A549 (cell line): ENCODE data around the gene SORBS1. TPM values are rescaled to one million over a fixed set of nuclear protein-coding genes. Genes with fewer than 3 reads are reported as not detected.

Experiments
- ATAC-seq, 2 experiments: fragments of 200-7000 bp in 1 of 2; fragments of >200 bp in 1 of 2; cut with Nextera tagmentation in 1 of 2; cut with Tn5 transposase in 1 of 2; 3 replicates each; pipeline versions ENCODE4 v1.8.0 to v1.9.1; 2018 to 2020; ENCODE audit warnings: mild to moderate bottlenecking in 1 of 2, moderate library complexity in 1 of 2
- CTCF ChIA-PET: fragments of 300-600 bp; sonication (Branson Sonifier 250); formaldehyde crosslinking; extraction: SDS; loops from one replicate; lab custom pipeline; 2021; ENCODE audit warnings: antibody characterized with exemption, inconsistent platforms; lab: Yijun Ruan, JAX
- POLR2A ChIA-PET: fragments of 350-600 bp; formaldehyde crosslinking; extraction: SDS; loops from one replicate; lab custom pipeline; 2021; ENCODE audit warnings: antibody characterized with exemption, inconsistent platforms; lab: Yijun Ruan, JAX
- DNase-seq, 2 experiments: peaks; one replicate each; pipeline versions ENCODE4 v3.0.0 to v3.0.0-alpha.2; 2011 to 2016; ENCODE audit warnings: low read depth in 1 of 2, low spot score in 1 of 2
- FAIRE-seq: peaks from 2 replicates; lab custom pipeline; 2011; peaks lifted over from hg19 to GRCh38; lab: Jason Lieb, UNC
- H3K27ac ChIP-seq, 2 experiments: fragments of >200 bp; sonication (Bioruptor Twin); formaldehyde crosslinking; 3 replicates each; pipeline ENCODE4 v1.5.1; 2016 to 2017
- H3K4me1 ChIP-seq: fragments of >200 bp; sonication (Bioruptor Twin); formaldehyde crosslinking; 3 replicates; pipeline ENCODE4 v1.6.1; 2016
- H3K4me2 ChIP-seq: fragments of >200 bp; sonication (Bioruptor Twin); formaldehyde crosslinking; 3 replicates; pipeline ENCODE4 v1.6.1; 2016
- H3K4me3 ChIP-seq: fragments of >200 bp; sonication (Bioruptor Twin); formaldehyde crosslinking; 3 replicates; pipeline ENCODE4 v1.5.1; 2016
- H3K9me3 ChIP-seq: fragments of >200 bp; sonication (Bioruptor Twin); formaldehyde crosslinking; 3 replicates; pipeline ENCODE4 v1.6.1; 2016
- CBX2 ChIP-seq: fragments of 200-600 bp; sonication (generic); IDR thresholded peaks from 2 replicates; pipeline ENCODE4 v1.6.1; 2016; ENCODE audit warnings: low read depth, mild to moderate bottlenecking, borderline replicate concordance
- CBX8 ChIP-seq: fragments of 200-600 bp; sonication (generic); IDR thresholded peaks from 2 replicates; pipeline ENCODE4 v1.6.1; 2016
- E2F6 ChIP-seq: IDR thresholded peaks from 2 replicates; pipeline ENCODE4 v1.6.1; 2012; ENCODE audit warnings: low read depth, borderline replicate concordance
- EHF ChIP-seq: fragments of 250-450 bp; sonication (Bioruptor Pico); IDR thresholded peaks from 2 replicates; pipeline ENCODE4 v1.5.0; 2020; ENCODE audit warnings: mild to moderate bottlenecking
- EHMT2 ChIP-seq: fragments of 200-600 bp; sonication (generic); IDR thresholded peaks from 2 replicates; pipeline ENCODE4 v1.6.1; 2016; ENCODE audit warnings: antibody characterized with exemption, low read depth, mild to moderate bottlenecking, moderate library complexity
- FOSB ChIP-seq: fragments of 250-450 bp; sonication (Bioruptor Pico); IDR thresholded peaks from 2 replicates; pipeline ENCODE4 v1.5.0; 2020; ENCODE audit warnings: mild to moderate bottlenecking, moderate library complexity
- HEYL ChIP-seq: fragments of 250-450 bp; sonication (Bioruptor Pico); IDR thresholded peaks from 2 replicates; pipeline ENCODE4 v1.8.0; 2021; ENCODE audit warnings: mild to moderate bottlenecking, moderate library complexity
- HOXA7 ChIP-seq: fragments of 250-450 bp; sonication (Bioruptor Pico); IDR thresholded peaks from 2 replicates; pipeline ENCODE4 v1.5.0; 2020; ENCODE audit warnings: mild to moderate bottlenecking, moderate library complexity
- HOXB13 ChIP-seq: fragments of 250-450 bp; sonication (Bioruptor Pico); IDR thresholded peaks from 2 replicates; pipeline ENCODE4 v1.5.0; 2020; ENCODE audit warnings: low read depth, mild to moderate bottlenecking, moderate library complexity
- HOXB5 ChIP-seq: fragments of 250-450 bp; sonication (Bioruptor Pico); IDR thresholded peaks from 2 replicates; pipeline ENCODE4 v1.5.0; 2020; ENCODE audit warnings: mild to moderate bottlenecking, moderate library complexity
- JUNB ChIP-seq: fragments of >200 bp; sonication (Bioruptor Twin); formaldehyde crosslinking; IDR thresholded peaks from 2 replicates; pipeline ENCODE4 v1.6.1; 2016
- MAFK ChIP-seq: fragments of 450-650 bp; IDR thresholded peaks from 2 replicates; pipeline ENCODE4 v1.6.1; 2014; ENCODE audit not compliant: partially characterized antibody
- NPAS2 ChIP-seq: fragments of 250-450 bp; sonication (Bioruptor Pico); IDR thresholded peaks from 2 replicates; pipeline ENCODE4 v1.8.0; 2022; ENCODE audit warnings: mild to moderate bottlenecking, moderate library complexity, borderline replicate concordance
- RAD21 ChIP-seq, 2 experiments: fragments of >200 bp in 1 of 2; sonication (Bioruptor Twin) in 1 of 2; formaldehyde crosslinking in 1 of 2; IDR thresholded peaks in 1 of 2; conservative IDR thresholded peaks in 1 of 2; 2 replicates in 1 of 2; 3 replicates in 1 of 2; pipeline ENCODE4 v1.6.1; 2012 to 2018; ENCODE audit warnings: inconsistent platforms in 1 of 2
- SREBF2 ChIP-seq: fragments of 450-650 bp; IDR thresholded peaks from 2 replicates; pipeline ENCODE4 v1.6.1; 2014; ENCODE audit warnings: mild to moderate bottlenecking, moderate library complexity
- TP53 ChIP-seq: fragments of 250-450 bp; sonication (Bioruptor Pico); IDR thresholded peaks from 2 replicates; pipeline ENCODE4 v1.5.0; 2021; ENCODE audit warnings: mild to moderate bottlenecking, moderate library complexity
- WGBS: methylation state at CpG from one replicate; pipeline ENCODE4 v1.1.6; 2017; ENCODE audit errors: missing lambda C conversion rate; 5-methylcytosine and 5-hydroxymethylcytosine counted together
- polyA plus RNA-seq, 4 experiments: library from polyadenylated mRNA; depleted of rRNA in 3 of 4; stranded (reverse); fragments of >200 nt; fragmentation: RNase III in 1 of 4; extraction: RNeasy Plus Mini Kit Qiagen cat#74134 plus additional on column Dnase treatment in 1 of 4; gene quantifications; 2 replicates in 3 of 4; 3 replicates in 1 of 4; pipeline ENCODE4 v1.2.3, GENCODE V29; 2011 to 2017
- TF ChIP-seq, protein P1 (sequence below): IDR thresholded peaks from 2 replicates; pipeline ENCODE4 v1.6.1; 2012

The SORBS1 gene
- polyA plus RNA-seq, 2 of the 4 experiments (the other 2 are of a cell fraction) = 0.39 to 0.80 TPM

- Histone ChIP-seq H3K4me2 (no peak overlapping the region), H3K4me3 (no peak overlapping the region), H3K9me3 (no peaks in the 10 kb centered on the region), H3K4me1 (no peaks in the 10 kb centered on the region), H3K27ac (no peak overlapping the region)
- ATAC-seq (no peak), FAIRE-seq (no peak), DNase-seq (no peak)
- 60% methylated on average over 4 of the region's 4 CpGs for WGBS
- POLR2A ChIA-PET = no interaction called here
- CTCF ChIA-PET = interaction anchor here (1.2 to 6.1 kb wide), 2 partner anchors 9 to 21 kb away, joined by 3 to 27 read pairs; no protein-coding TSS in a partner anchor
- TF ChIP-seq NPAS2 (CRISPR knock-in tag) (no peak), HOXB13 (CRISPR knock-in tag) (no peak), CBX2 (no peak), FOSB (CRISPR knock-in tag) (no peak), JUNB (no peak), SREBF2 (no peak), MAFK (no peak), EHMT2 (no peak), HOXB5 (CRISPR knock-in tag) (no peak), HEYL (CRISPR knock-in tag) (no peak), TP53 (no peak), EHF (CRISPR knock-in tag) (no peak)
- TF ChIP-seq, protein P1, sequence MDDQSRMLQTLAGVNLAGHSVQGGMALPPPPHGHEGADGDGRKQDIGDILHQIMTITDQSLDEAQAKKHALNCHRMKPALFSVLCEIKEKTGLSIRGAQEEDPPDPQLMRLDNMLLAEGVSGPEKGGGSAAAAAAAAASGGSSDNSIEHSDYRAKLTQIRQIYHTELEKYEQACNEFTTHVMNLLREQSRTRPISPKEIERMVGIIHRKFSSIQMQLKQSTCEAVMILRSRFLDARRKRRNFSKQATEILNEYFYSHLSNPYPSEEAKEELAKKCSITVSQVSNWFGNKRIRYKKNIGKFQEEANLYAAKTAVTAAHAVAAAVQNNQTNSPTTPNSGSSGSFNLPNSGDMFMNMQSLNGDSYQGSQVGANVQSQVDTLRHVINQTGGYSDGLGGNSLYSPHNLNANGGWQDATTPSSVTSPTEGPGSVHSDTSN = no peak
Observed at GRCh38 chr10:95451568-95452524, 109.3 kb downstream of the SORBS1 start.

DNA sequence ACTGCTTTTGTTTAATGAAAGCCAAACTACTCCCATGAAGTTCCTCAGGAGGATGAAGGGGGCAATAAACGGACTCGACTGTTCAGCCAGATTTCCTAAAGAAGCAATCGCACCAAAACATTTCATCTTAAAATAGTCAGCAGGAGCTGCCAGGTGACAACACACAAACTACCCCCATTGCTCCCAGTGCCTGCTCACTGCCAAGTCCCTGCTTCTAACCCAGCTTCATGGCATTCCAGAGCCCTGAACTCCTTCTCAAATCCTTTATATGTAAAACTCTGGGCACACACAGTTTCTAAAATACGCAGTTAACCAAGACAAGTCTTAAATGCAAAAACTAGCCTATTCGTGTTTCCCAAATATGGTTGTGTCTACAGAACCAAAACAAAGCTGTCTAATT lies 110.0 kb downstream of the SORBS1 start:
- Histone ChIP-seq H3K4me3 (no peak overlapping the region), H3K9me3 (no peaks in the 10 kb centered on the region), H3K4me2 (no peak overlapping the region), H3K4me1 (0 out of 3 replicates have a peak, but pooled peaks cover 2% of the 10 kb centered on the region), H3K27ac (no peak overlapping the region)
- no peak for FAIRE-seq
- WGBS = 72% methylated on average over 5 of the region's 5 CpGs
- no peak for DNase-seq
- TF ChIP-seq JUNB = no peak
- TF ChIP-seq E2F6 = no peak
- TF ChIP-seq HOXA7 (CRISPR knock-in tag) = no peak
- TF ChIP-seq MAFK = no peak
- ChIA-PET CTCF (interaction anchor here (1.2 to 6.1 kb wide), 2 partner anchors 9 to 21 kb away, joined by 3 to 27 read pairs; no protein-coding TSS in a partner anchor), POLR2A (no interaction called here)
- ATAC-seq = no peak

- DNase-seq = no peak
- Histone ChIP-seq H3K9me3 (no peaks in the 10 kb centered on the region), H3K27ac (no peak overlapping the region), H3K4me3 (no peak overlapping the region), H3K4me1 (peaks cover 12% of the 10 kb centered on the region), H3K4me2 (no peak overlapping the region)
- no peak for FAIRE-seq
- no peak for ATAC-seq
- 75% methylated on average over 4 of the region's 4 CpGs for WGBS
- ChIA-PET POLR2A (no interaction called here), CTCF (interaction anchor here (6.1 kb wide), 1 partner anchor 20 kb away, joined by 27 read pairs; no protein-coding TSS in a partner anchor)
- TF ChIP-seq CBX8 (no peak), RAD21 (conservative IDR thresholded peaks at IDR 0.05 in 1 of 2, IDR thresholded peaks at IDR 0.05 in 1 of 2) (no peak)
- TF ChIP-seq, all 56 proteins: peak for 0
Observed at GRCh38 chr10:95450188-95450587, 111.0 kb downstream of the SORBS1 start.
